Endothelial cell of umbilical vein (primary cell): Measurements from ENCODE around the gene PAIP2. TPM values are rescaled to one million over a fixed set of nuclear protein-coding genes. Genes with fewer than 3 reads are reported as not detected.
"Not testable (repeated sequence)": the region's sequence is repeated elsewhere in the genome, so short reads cannot be mapped to it uniquely, and the experiment has no call there.

Source experiments
- BruUV-seq: library from RNA; stranded (reverse); fragments of 400-500 nt; replicated peaks from 2 replicates; lab custom pipeline; 2021; lab: Mats Ljungman, UMichigan
- CTCF ChIA-PET: fragments of 300-600, 350-600 bp; sonication (Branson Sonifier 250); formaldehyde crosslinking; loops from one replicate; lab custom pipeline; 2021; ENCODE audit warnings: antibody characterized with exemption, inconsistent platforms; lab: Charles Lee
- POLR2A ChIA-PET: fragments of 300-600, 350-600 bp; sonication (Branson Sonifier 250); formaldehyde crosslinking; loops from one replicate; lab custom pipeline; 2021; ENCODE audit warnings: antibody characterized with exemption, inconsistent platforms; lab: Charles Lee
- DNase-seq: peaks from one replicate; pipeline ENCODE4 v3.0.0-alpha.2; 2011; ENCODE audit warnings: low read depth, low spot score
- FAIRE-seq: peaks from 2 replicates; lab custom pipeline; 2011; peaks lifted over from hg19 to GRCh38; lab: Jason Lieb, UNC
- H2AFZ ChIP-seq: 2 replicates; pipeline ENCODE4 v1.6.0; 2012; ENCODE audit warnings: low read depth, low read length, control low read depth, inconsistent platforms
- H3K27ac ChIP-seq: 2 replicates; pipeline ENCODE4 v1.5.1; 2011; ENCODE audit warnings: low read depth, mild to moderate bottlenecking, control low read depth, low read length, moderate library complexity; ENCODE audit not compliant: insufficient read depth
- H3K27me3 ChIP-seq, 2 experiments: 2 replicates each; pipeline versions ENCODE4 v1.6.0 to v1.6.1; 2011; ENCODE audit warnings: low read length in 2 of 2, mixed read lengths in 1 of 2; ENCODE audit not compliant: control insufficient read depth in 2 of 2, insufficient read depth in 2 of 2
- H3K36me3 ChIP-seq, 2 experiments: 2 replicates in 1 of 2; 3 replicates in 1 of 2; pipeline ENCODE4 v1.5.1; 2011; ENCODE audit warnings: low read length in 2 of 2, mild to moderate bottlenecking in 1 of 2, moderate library complexity in 1 of 2; ENCODE audit not compliant: control insufficient read depth in 2 of 2, insufficient read depth in 2 of 2; ENCODE audit errors: extremely low read depth in 1 of 2
- H3K4me1 ChIP-seq: 3 replicates; pipeline ENCODE4 v1.5.1; 2011; ENCODE audit warnings: mild to moderate bottlenecking, low read length; ENCODE audit not compliant: control insufficient read depth, insufficient read depth; ENCODE audit errors: extremely low read depth
- H3K4me2 ChIP-seq: 2 replicates; pipeline ENCODE4 v1.6.1; 2011; ENCODE audit warnings: low read length, control low read depth, mixed read lengths; ENCODE audit not compliant: insufficient read depth
- H3K4me3 ChIP-seq, 3 experiments: fragments of 200-600 bp in 1 of 3; sonication (generic), shearing (Covaris generic) in 1 of 3; replicated peaks in 1 of 3; 2 replicates each; pipeline ENCODE4 v1.5.1; 2011 to 2016; ENCODE audit warnings: control low read depth in 3 of 3, low read length in 3 of 3, mild to moderate bottlenecking in 2 of 3, inconsistent platforms in 1 of 3, low read depth in 1 of 3, moderate library complexity in 1 of 3; ENCODE audit not compliant: insufficient read depth in 1 of 3
- H3K79me2 ChIP-seq: 2 replicates; pipeline ENCODE4 v1.6.0; 2012; ENCODE audit warnings: low read length, inconsistent platforms; ENCODE audit not compliant: control insufficient read depth, insufficient read depth
- H3K9ac ChIP-seq: replicated peaks from 2 replicates; pipeline ENCODE3; 2011; ENCODE audit warnings: low read length, control low read depth; ENCODE audit not compliant: insufficient read depth; ENCODE audit errors: extremely low read depth
- H3K9me1 ChIP-seq: replicated peaks from 3 replicates; pipeline ENCODE4 v1.6.0; 2011; ENCODE audit warnings: mild to moderate bottlenecking, low read length; ENCODE audit not compliant: control insufficient read depth, insufficient read depth; ENCODE audit errors: extremely low read depth
- H3K9me3 ChIP-seq: replicated peaks from 2 replicates; pipeline ENCODE4 v1.5.1; 2012; ENCODE audit warnings: low read length, inconsistent platforms; ENCODE audit not compliant: control insufficient read depth, insufficient read depth
- H4K20me1 ChIP-seq: replicated peaks from 2 replicates; pipeline ENCODE3; 2011; ENCODE audit warnings: mild to moderate bottlenecking, low read length; ENCODE audit not compliant: control insufficient read depth, insufficient read depth; ENCODE audit errors: extremely low read depth
- EZH2 ChIP-seq: IDR thresholded peaks from 2 replicates; pipeline ENCODE4 v1.6.1; 2012; ENCODE audit warnings: borderline replicate concordance, low read depth, mild to moderate bottlenecking, moderate library complexity, low read length, inconsistent platforms; ENCODE audit not compliant: severe bottlenecking
- FOS ChIP-seq: IDR thresholded peaks from 2 replicates; pipeline ENCODE4 v1.6.1; 2011; ENCODE audit warnings: mild to moderate bottlenecking, low read length, moderate library complexity, borderline replicate concordance; ENCODE audit not compliant: insufficient read depth
- GATA2 ChIP-seq: IDR thresholded peaks from 2 replicates; pipeline ENCODE4 v1.7.0; 2011; ENCODE audit warnings: low read depth, mild to moderate bottlenecking, moderate library complexity, mixed read lengths, low read length; ENCODE audit not compliant: insufficient read length, insufficient read depth
- JUN ChIP-seq: IDR thresholded peaks from 2 replicates; pipeline ENCODE4 v1.6.1; 2011; ENCODE audit warnings: borderline replicate concordance, low read depth; ENCODE audit not compliant: insufficient read length, insufficient read depth
- MYC ChIP-seq: IDR thresholded peaks from one replicate; pipeline ENCODE4 v1.6.1; 2011; ENCODE audit warnings: mild to moderate bottlenecking, low read depth, low read length
- POLR2A ChIP-seq: IDR thresholded peaks from 2 replicates; pipeline ENCODE4 v1.6.1; 2012; ENCODE audit warnings: low read depth, mild to moderate bottlenecking, control low read depth, low read length
- POLR2AphosphoS5 ChIP-seq: IDR thresholded peaks from 2 replicates; pipeline ENCODE4 v1.6.1; 2012; ENCODE audit warnings: low read depth, mild to moderate bottlenecking, control low read depth, low read length, moderate library complexity; ENCODE audit not compliant: insufficient read depth
- dilution Hi-C: fragments of 300-500 bp; cut with MboI; formaldehyde crosslinking; loops from one replicate; pipeline ENCODE4 v1.15.0; 2019; ENCODE audit warnings: low sequenced_read_pairs; ENCODE audit not compliant: extremely low pct_ligation_motif_present
- intact Hi-C: fragments of 100-400 bp; cut with micrococcal nuclease; formaldehyde crosslinking; loops from one replicate; pipeline ENCODE4 v1.10.0; 2022
- polyA plus RNA-seq, 4 experiments: library from polyadenylated mRNA; depleted of rRNA in 3 of 4; stranded (reverse) in 3 of 4; unstranded in 1 of 4; fragments of >200 nt; gene quantifications; 2 replicates each; pipeline versions ENCODE4 v1.2.1 to v1.2.3, GENCODE V29; 2011 to 2012; ENCODE audit warnings: missing spikeins in 1 of 4
- total RNA-seq: library from RNA; stranded (reverse); gene quantifications from 2 replicates; pipeline ENCODE4 v1.2.3, GENCODE V29; 2021
- TF ChIP-seq, protein P1 (sequence below): IDR thresholded peaks from 2 replicates; pipeline ENCODE4 v1.6.1; 2011; ENCODE audit not compliant: insufficient read depth, insufficient read length
- TF ChIP-seq, protein P2 (sequence below), 2 donors: IDR thresholded peaks; 1 replicate in 1 of 2; 2 replicates in 1 of 2; pipeline ENCODE4 v1.5.1; 2011; ENCODE audit warnings: low read length in 2 of 2, mild to moderate bottlenecking in 2 of 2, moderate library complexity in 2 of 2, control low read depth in 1 of 2, inconsistent platforms in 1 of 2, low read depth in 1 of 2; ENCODE audit not compliant: insufficient read depth in 1 of 2; ENCODE audit errors: extremely low read depth in 1 of 2

Gene PAIP2
- total and polyA plus RNA-seq, 2 donors (not counting 3 experiments of a cell fraction or from before 2014, with no cell fraction given), result 52.1 to 80.4 TPM

DNA sequence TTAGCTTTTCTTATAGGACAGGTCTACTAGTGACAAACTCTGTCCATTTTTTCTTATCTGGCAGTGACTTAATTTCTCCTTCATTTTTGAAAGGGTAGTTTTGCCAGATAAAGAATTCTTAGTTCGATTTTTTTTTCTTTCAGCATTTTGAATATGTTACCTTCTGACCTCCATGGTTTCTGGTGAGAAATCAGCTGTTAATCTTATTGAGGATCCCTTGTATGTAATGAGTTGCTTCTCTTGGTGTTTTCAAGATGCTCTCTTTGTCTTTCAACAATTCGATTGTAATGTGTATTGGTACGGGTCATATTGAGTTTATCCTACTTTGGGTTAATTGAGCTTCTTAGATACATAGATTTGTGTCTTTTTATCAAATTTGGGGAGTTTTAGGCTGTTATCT lies 12.5 kb downstream of the PAIP2 start:
- no peak overlapping the region for H2AFZ ChIP-seq
- BruUV-seq, result no TSS peak
- H3K36me3 ChIP-seq, result peaks cover 0 to 5% of the 10 kb centered on the region in 2 experiments
- peaks cover 11% of the 10 kb centered on the region for H4K20me1 ChIP-seq
- intact Hi-C loops, result no loop called here
- ChIA-PET POLR2A (no interaction called here), CTCF (interaction anchor here (1.5 kb wide), 1 partner anchor 21 kb away, joined by 3 read pairs; no protein-coding TSS in a partner anchor)
- H3K27me3 ChIP-seq, result no peaks in the 10 kb centered on the region
- DNase-seq, result no peak
- no peak overlapping the region for H3K9ac ChIP-seq
- no peaks in the 10 kb centered on the region for H3K9me1 ChIP-seq
- FAIRE-seq, result no peak
- peaks cover 80% of the 10 kb centered on the region for H3K79me2 ChIP-seq
- H3K4me3 ChIP-seq, result no peak overlapping the region
- no peak for TF ChIP-seq MYC
- no peak for TF ChIP-seq JUN
- TF ChIP-seq FOS, result no peak
- TF ChIP-seq EZH2, result no peak
- TF ChIP-seq, protein P1, sequence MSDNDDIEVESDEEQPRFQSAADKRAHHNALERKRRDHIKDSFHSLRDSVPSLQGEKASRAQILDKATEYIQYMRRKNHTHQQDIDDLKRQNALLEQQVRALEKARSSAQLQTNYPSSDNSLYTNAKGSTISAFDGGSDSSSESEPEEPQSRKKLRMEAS, result no peak
- no peak for TF ChIP-seq POLR2A
- no peak for TF ChIP-seq POLR2AphosphoS5
- TF ChIP-seq, protein P2, sequence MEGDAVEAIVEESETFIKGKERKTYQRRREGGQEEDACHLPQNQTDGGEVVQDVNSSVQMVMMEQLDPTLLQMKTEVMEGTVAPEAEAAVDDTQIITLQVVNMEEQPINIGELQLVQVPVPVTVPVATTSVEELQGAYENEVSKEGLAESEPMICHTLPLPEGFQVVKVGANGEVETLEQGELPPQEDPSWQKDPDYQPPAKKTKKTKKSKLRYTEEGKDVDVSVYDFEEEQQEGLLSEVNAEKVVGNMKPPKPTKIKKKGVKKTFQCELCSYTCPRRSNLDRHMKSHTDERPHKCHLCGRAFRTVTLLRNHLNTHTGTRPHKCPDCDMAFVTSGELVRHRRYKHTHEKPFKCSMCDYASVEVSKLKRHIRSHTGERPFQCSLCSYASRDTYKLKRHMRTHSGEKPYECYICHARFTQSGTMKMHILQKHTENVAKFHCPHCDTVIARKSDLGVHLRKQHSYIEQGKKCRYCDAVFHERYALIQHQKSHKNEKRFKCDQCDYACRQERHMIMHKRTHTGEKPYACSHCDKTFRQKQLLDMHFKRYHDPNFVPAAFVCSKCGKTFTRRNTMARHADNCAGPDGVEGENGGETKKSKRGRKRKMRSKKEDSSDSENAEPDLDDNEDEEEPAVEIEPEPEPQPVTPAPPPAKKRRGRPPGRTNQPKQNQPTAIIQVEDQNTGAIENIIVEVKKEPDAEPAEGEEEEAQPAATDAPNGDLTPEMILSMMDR (IDR thresholded peaks at IDR 0.05; ENCODE audit: extremely low read depth in 1 of 2, insufficient read depth in 1 of 2, low read depth in 1 of 2, low read length in 2 of 2), result no peak
- no peak for TF ChIP-seq GATA2
- H3K9me3 ChIP-seq, result no peaks in the 10 kb centered on the region
- no peak overlapping the region for H3K27ac ChIP-seq
- no peaks in the 10 kb centered on the region for H3K4me1 ChIP-seq
- H3K4me2 ChIP-seq, result no peak overlapping the region
- dilution Hi-C loops, result no loop called here

DNA sequence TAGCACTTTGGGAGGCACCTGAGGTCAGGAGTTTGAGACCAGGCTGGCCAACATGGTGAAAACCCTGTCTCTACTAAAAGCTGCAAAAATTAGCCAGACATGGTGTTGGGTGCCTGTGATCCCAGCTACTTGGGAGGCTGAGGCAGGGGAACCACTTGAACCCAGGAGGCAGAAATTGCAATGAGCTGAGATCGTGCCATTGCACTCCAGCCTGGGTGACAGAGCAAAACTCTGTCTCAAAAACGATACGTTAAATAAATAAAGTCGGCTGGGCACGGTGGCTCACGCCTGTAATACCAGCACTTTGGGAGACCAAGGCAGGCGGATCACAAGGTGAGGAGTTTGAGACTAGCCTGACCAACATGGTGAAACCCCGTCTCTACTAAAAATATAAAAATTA lies 14.2 kb downstream of the PAIP2 start:
- H4K20me1 ChIP-seq, H3K4me3 ChIP-seq, H3K36me3 ChIP-seq, H3K9me1 ChIP-seq, FAIRE-seq, CTCF ChIA-PET, H3K9me3 ChIP-seq, dilution Hi-C loops, intact Hi-C loops, POLR2A ChIA-PET, H3K4me1 ChIP-seq, H3K27ac ChIP-seq, BruUV-seq, DNase-seq, H3K9ac ChIP-seq, H2AFZ ChIP-seq, H3K4me2 ChIP-seq, H3K27me3 ChIP-seq: not testable (repeated sequence)
- peaks cover 72% of the 10 kb centered on the region for H3K79me2 ChIP-seq
